ENCODE data around the gene MYO3B.
"Not testable (repeated sequence)": the region's sequence is repeated elsewhere in the genome, so short reads cannot be mapped to it uniquely, and the experiment has no call there.

MYO3B gene

DNA sequence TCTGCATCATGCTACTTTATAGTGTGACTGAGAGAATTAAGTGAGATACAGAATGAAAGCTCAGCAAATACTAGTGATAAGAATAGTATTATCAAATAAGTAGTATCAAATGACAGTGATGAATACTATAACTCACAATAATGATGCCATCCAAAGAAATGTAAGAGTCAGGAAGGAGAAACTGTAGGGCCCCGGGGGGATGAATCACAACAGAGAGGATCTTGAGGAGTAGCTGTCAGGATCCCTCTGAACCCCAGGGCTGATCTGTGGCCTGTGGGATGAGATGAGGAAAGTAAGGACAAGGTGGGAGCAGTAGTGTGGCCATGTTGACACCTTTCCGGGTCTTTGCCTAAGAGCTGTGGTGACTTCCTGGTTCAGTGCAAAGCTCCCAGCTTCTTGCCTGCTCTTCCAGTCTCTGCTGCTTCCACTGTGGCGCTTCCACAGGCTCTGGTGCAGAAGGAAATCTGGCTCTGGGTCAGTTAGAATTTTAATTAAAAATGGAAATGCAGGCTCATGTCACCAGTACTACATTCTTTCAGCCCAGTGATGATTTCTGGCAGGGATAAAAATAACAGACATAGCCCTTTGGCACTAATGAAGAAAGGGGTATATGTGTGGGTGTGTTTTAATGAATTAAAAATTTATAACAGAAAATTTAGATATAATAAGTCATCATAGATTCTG lies 166.9 kb downstream of the MYO3B start:
- DNase-seq = no peak

DNA sequence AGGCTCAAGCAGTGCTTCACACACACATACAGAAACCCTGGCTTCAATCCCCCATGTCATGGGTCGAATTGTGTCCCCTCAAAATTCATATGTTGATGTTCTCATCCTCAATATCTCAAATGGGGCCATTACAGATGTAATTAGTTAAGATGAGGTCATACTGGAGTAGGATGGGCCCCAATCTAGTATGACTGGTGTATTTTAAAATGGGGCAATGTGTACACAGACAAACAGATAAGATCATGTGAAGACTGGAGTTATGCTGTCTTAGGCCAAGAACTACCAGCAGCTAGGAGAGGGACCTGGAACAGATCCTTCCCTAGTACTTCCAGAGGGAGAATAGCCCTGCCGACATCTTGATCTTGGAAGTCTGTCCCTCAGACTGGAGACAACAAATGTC lies 167.7 kb downstream of the MYO3B start:
- no peak for DNase-seq

DNA sequence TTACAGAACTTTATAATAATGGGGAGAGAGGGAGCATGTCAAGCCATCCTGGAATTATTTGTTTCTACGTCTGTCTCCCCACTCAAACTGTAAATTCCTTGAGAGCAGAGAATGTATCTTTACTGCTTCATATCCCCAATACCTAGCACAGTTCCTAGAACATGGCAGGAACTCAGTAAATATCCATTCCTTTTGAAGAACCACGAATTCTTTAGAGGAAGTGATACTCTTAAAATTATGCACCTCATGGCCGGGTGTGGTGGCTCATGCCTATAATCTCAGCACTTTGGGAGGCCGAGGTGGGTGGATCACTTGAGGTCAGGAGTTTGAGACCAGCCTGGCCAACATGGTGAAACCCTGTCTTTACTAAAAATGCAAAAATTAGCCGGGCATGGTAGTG lies 171.3 kb downstream of the MYO3B start:
- not testable (repeated sequence) for DNase-seq

DNA sequence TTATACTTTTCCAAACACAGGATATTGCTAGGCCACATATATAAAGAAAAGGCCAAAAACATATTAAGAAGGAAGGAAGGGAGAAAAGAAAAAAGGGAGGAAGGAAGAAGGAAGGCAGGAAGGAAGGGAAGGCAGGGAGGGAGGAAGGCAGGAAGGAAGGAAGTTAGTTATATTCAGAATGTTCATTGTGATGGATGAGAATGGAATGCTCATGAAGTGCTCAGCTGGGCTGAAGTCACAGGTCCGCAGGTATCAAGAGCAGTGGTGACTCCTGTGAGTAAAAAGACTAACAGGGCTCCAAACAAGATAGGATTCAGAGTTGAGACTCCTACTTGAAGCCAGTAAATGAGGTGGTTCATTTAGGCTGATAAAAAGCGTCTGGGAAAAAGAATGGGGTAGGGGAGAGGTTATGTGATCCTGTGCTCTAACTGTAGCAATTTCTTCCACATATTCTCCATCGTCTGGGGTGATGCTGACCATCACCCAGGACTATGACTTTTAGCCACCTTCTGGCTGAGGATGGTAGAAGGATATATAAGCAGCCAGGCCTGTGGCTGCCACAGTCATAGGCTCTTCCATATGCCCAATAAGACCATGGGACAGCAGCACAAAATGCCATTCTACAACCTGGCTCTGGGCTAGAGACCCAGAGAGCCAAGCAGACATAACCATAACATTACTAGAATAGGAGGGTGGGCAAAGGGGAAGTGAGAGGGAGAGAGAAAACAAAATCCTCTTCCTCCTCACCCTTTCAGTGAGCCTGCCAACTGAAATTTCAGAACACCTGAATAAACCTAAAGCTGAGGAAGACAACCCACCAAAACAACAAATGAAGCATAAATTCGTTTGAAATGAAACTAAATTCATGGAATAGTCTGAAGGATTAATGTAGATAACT lies 173.2 kb downstream of the MYO3B start:
- DNase-seq = no peak

DNA sequence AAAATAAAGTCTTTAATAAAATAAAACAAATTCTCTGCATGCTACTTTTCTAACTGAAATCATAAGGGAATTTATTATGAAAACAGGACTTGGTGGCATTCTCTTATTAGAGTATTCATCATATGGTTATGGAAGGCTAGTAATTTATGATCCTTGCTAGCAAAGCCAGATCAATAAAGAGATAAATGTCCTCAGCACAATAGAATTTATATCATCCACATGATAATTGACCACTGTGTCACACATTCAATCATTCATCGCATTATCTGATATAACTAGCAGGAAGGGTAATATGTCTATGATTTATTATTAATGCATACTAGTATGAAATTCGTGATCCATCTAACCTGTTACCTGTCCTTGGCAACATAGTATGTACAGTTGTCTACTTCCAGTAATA lies 175.8 kb downstream of the MYO3B start:
- no peak for DNase-seq

DNA sequence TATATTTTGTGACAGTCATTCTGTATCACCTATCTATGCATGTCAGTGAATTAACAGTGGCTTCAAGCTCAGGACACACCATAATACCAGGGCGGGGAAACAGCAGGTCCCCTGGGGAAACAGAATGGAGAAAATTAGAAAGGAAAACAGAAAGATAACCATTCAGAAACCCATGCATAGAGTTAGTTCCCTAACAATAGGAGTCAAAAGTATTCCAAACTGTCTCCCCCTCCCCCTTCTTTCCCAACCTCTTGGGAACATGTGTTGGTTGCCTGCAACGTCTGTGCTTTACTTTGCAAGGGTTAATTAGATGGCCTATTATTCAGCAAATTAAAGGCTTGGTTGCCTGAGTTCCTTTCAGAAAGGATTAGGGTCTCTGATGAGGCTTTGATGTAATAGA lies 176.4 kb downstream of the MYO3B start:
- no peak for DNase-seq

GRCh38 chr2:170354855-170355780 lies 177.2 kb downstream of the MYO3B start:
- DNase-seq = peak in 1 of 5 experiments; percentile 77

DNA sequence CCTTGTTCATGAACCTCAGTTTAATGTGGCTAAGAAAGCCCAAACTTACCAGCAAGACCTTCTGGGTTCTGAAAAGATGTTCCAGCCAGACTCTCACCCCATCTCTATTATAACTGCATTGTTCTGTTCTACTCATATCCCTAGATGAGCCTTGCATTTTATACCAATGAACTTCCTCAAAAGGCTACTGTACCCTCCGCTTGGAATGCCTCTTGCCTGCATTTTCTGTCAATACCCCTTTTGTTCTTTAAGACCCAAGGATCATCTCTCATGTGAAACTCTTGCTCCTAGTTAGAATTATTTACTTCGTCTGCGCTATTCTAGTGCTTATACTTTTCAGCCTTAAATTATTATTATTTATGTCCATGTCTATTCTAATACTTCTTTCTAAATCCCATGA lies 181.5 kb downstream of the MYO3B start:
- DNase-seq = no peak

DNA sequence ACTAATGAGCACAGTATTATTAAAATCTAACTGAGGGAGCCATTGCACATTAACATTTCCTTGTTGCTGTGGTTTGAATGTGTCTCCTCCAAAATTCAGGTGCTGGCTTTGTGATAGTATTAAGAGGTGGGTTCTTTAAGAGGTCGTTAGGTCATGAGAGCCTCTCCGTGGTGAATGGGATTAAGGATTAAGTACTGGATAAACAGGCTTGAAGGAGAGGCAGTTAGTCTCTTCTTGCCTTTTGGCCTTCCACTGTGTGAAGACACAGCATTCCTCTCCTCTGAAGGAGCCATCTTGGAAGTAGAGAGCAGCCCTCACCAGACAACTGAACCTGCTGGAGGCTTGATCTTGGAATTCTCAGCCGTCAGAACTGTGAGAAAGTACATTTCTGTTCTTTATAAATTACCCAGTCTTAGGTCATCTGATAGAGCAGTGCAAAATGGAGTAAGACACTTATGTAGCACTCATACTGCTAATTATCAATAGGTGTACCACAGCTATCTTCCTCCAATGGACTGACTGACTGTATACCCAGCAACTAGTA lies 182.7 kb downstream of the MYO3B start:
- DNase-seq = no peak

GRCh38 chr2:170361090-170361936 lies 183.4 kb downstream of the MYO3B start:
- DNase-seq = peak in 4 of 5 experiments; percentile 1 to 86 (median 16)

DNA sequence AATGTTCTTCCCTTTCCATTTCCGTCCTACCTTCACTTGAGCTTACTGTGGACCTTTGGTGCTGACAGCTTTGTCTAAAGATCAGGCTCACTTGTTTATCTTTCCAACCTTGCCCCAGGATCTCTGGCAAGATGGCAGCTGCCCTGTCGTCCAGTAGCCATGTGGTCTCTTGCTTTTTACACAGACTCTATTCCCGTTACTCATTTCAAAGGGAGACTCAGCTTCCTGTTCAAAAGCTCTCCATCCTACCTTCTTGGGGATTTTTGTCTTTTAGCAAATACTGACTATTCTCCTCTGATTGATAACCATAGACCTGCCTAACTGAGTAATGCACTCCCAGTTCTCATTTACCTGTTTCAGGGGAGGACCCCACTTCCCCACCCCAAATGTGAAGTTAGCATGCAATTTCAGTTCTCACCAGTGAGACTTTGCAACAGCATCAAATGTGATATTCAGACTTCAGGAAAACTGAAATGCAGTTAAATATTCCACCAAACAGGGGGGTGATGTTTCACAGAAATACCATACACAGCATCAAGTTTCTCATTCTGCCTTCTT lies 184.4 kb downstream of the MYO3B start:
- no peak for DNase-seq

DNA sequence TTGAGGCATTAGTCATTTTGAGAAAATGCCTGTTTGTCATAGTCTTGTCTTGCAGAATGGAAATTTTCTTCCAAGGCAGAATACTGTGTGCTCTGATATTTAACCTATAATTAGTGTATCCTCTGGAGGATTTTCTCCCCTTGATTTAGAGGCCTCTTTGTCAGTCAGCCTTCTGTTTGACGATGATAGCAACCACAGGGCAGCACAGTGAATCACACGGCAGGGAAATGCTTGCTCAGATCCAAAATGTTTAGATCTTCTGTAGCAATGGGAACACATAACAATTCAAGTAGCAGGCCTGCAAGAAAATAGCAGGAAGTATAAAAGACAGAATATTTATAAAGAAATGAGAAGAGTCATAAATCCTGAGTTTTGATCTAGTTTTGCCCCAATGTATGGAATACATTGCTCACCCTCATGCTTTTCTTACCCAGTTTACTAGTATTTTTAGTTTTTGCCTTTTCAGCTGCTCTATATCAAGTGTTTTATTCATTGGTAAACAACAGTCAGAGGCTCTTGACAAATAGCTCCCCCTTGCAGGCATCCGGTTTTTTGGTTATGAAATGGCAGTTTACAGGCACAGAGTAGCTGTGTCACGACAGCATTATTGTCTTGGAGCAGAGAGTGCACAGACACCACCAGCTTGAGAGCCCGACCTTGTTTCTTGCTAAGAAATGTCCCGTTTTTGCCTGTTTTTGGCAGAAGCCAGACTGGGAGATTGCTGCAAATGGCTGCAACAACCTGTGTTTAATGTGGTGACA lies 185.1 kb downstream of the MYO3B start:
- peak in 1 of 5 experiments; percentile 85 for DNase-seq

- DNase-seq = no peak
Measured at GRCh38 chr2:170365003-170365402, 187.1 kb downstream of the MYO3B start.

DNA sequence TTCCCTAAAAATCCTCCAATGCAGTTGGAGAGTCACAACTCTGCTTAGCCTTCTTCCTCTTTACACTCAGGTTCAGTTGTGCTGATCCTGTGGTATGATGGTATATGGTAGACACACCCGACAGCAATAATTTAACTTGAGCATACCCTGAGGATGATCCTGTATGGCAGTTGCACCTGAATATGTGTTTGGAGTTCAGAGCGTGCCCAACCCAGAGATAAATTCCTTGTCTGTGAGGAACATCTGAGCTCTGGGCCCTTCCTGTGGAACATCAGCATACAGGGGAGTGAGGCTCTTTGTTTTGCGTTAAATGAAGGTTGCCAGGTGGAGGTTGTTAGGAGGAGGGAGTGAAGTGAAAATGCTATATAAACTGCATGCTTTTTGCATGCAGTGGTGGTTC lies 187.7 kb downstream of the MYO3B start:
- no peak for DNase-seq

GRCh38 chr2:170368370-170368769 lies 190.4 kb downstream of the MYO3B start:
- peak in 1 of 5 experiments; percentile 72 for DNase-seq

DNA sequence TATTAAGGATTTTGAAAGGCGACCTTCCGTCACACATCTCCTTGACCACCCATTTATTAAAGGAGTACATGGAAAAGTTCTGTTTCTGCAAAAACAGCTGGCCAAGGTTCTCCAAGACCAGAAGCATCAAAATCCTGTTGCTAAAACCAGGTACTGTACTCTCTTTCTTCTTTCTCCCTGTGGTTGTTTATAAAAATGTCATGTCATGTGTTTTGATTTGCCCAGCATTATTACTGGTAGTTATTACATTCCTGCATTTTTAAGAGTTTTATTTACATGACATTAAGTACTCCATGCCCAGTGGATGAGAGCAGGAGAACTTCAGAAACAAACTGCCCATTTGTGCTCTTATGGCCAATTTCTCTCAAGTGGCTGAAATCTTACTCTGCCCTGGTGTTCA lies 191.3 kb downstream of the MYO3B start:
- no peak for DNase-seq

- peak in 1 of 5 experiments; percentile 51 for DNase-seq
Measured at GRCh38 chr2:170369894-170370293, 191.9 kb downstream of the MYO3B start.

DNA sequence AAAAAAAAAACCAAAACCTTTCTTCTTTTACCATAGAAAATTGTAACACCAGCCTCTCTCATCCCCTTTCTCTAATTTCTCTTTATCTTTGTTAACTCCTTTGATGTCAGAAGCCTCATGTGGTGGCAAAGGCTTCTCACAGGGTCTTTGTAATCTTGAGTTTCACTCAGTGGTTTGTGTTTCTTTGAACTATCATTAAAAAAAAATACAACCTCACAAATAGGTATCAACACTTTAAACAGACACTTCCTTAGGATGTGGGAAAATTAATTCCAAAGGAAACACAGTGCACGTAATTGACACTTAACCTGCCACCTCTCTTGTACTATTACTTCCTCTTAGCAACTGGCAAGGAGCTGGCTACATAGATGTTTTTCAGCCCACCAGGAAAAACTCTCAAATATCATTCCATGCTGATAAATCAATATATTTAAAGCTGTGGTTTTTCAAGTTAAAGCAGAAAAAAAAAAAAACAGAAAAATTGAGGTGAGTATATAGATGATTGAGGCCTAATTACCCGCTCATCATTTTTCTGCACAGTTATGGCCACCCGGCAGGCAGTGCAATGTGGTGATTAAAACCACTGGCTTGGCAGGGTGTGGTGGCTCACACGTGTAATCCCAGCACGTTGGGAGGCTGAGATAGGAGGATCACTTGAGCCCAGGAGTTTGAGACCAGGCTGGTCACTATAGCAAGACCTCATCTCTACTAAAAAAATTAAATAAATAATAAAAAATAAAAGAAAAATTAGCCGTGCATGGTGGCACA lies 193.5 kb downstream of the MYO3B start:
- DNase-seq = peak in 2 of 5 experiments; percentile 4 to 57

DNA sequence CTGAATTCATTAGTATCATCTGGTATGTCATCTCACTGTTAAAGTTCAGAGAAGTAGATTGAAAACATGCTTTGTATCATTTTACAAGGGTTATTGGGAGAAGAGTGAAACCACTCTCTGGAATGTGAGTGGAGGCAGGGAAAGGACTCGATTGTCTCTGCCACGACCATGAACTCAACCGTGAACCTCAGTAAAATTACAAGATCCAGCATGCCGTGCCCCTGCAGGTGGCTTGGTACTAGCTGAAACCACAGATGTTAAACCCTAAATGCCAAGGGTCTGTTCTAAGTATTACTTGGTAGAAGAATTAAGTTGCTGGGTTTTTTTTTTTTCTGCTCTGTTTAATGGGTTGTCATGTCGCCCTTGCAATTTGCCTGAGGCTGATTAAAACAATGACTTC lies 197.2 kb downstream of the MYO3B start:
- DNase-seq = peak in 1 of 5 experiments; percentile 51

Data from T-helper 2 cell (primary cell).